Fibroblast of lung (primary cell): ENCODE results near the gene AFF2.

Source experiments
- EZH2 ChIP-seq: IDR thresholded peaks from 2 replicates; pipeline ENCODE4 v1.5.1; 2012; ENCODE audit warnings: low read length, control low read depth, mild to moderate bottlenecking; ENCODE audit errors: missing control alignments
- TF ChIP-seq, protein P1 (sequence below), 2 donors: IDR thresholded peaks in 1 of 2; conservative IDR thresholded peaks in 1 of 2; 1 replicate in 1 of 2; 2 replicates in 1 of 2; pipeline ENCODE4 v1.5.1; 2011 to 2012; ENCODE audit warnings: low read length in 2 of 2, control low read depth in 1 of 2, inconsistent platforms in 1 of 2, low read depth in 1 of 2, mild to moderate bottlenecking in 1 of 2

DNA sequence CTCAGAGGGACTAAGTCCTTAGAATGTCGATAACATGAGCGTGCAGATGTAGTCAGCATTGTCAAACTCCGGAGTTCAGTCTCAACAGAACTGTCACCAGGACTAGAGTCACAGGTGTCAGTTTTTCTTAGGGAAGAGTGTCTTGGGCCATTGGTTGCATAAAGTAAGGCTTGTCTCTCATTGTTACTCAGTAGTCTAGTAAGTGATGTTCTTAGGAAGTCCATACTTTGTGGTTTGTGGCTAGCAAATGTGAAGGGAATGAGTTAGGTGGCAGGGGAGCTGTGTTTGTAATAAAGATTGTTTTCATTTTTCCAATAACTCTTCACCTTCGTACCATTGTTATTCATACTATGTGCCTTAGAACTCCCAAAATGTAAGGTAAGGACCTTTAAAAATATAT, 119.6 kb downstream of the AFF2 start:
- TF ChIP-seq EZH2 = no peak
- TF ChIP-seq, protein P1, sequence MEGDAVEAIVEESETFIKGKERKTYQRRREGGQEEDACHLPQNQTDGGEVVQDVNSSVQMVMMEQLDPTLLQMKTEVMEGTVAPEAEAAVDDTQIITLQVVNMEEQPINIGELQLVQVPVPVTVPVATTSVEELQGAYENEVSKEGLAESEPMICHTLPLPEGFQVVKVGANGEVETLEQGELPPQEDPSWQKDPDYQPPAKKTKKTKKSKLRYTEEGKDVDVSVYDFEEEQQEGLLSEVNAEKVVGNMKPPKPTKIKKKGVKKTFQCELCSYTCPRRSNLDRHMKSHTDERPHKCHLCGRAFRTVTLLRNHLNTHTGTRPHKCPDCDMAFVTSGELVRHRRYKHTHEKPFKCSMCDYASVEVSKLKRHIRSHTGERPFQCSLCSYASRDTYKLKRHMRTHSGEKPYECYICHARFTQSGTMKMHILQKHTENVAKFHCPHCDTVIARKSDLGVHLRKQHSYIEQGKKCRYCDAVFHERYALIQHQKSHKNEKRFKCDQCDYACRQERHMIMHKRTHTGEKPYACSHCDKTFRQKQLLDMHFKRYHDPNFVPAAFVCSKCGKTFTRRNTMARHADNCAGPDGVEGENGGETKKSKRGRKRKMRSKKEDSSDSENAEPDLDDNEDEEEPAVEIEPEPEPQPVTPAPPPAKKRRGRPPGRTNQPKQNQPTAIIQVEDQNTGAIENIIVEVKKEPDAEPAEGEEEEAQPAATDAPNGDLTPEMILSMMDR (conservative IDR thresholded peaks at IDR 0.05 in 1 of 2, IDR thresholded peaks at IDR 0.05 in 1 of 2; ENCODE audit: low read depth in 1 of 2, low read length in 2 of 2) = no peak
